ENCODE measurements around the gene SLC35B1. TPM values are rescaled to one million over a fixed set of nuclear protein-coding genes. Genes with fewer than 3 reads are reported as not detected.

The SLC35B1 gene
- total and polyA plus RNA-seq, 10 of the 15 experiments (the other 5 are each of a cell fraction or from before 2014, with no cell fraction given) = 40.0 to 113 (median 51.6) TPM

DNA sequence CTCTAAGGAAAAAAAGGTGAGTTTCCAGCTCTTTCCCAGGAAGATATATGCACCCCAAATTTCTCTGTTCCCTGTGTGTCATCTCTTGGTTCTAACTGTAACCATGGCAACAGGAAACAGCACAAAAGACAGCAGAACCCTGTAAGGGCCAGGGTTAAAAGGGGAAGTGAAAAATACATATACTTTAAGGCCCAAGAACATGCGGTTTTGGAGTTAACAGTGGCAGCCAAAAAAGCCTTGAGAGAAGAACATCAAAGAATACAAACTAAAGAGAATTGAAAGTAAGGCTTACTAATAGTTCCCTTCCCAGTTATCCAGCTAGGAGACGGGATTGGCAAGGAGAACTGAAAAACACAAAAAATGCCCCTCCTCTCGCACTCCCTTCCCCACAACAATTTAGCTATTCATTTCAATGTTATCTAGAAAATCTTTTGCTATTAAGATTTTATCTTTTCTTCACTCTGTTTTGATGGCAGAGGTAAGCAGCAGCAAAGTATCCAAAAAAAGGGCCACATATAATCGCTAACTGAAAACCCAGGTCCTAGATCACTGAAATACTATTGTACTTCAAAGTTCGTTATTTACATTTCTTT is 31.4 kb downstream of the SLC35B1 start (continued):
- TF ChIP-seq, protein P1, sequence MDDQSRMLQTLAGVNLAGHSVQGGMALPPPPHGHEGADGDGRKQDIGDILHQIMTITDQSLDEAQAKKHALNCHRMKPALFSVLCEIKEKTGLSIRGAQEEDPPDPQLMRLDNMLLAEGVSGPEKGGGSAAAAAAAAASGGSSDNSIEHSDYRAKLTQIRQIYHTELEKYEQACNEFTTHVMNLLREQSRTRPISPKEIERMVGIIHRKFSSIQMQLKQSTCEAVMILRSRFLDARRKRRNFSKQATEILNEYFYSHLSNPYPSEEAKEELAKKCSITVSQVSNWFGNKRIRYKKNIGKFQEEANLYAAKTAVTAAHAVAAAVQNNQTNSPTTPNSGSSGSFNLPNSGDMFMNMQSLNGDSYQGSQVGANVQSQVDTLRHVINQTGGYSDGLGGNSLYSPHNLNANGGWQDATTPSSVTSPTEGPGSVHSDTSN (IDR thresholded peaks at IDR 0.05; ENCODE audit: insufficient replicate concordance, low read depth, low read length) = no peak
- TF ChIP-seq, protein P2, sequence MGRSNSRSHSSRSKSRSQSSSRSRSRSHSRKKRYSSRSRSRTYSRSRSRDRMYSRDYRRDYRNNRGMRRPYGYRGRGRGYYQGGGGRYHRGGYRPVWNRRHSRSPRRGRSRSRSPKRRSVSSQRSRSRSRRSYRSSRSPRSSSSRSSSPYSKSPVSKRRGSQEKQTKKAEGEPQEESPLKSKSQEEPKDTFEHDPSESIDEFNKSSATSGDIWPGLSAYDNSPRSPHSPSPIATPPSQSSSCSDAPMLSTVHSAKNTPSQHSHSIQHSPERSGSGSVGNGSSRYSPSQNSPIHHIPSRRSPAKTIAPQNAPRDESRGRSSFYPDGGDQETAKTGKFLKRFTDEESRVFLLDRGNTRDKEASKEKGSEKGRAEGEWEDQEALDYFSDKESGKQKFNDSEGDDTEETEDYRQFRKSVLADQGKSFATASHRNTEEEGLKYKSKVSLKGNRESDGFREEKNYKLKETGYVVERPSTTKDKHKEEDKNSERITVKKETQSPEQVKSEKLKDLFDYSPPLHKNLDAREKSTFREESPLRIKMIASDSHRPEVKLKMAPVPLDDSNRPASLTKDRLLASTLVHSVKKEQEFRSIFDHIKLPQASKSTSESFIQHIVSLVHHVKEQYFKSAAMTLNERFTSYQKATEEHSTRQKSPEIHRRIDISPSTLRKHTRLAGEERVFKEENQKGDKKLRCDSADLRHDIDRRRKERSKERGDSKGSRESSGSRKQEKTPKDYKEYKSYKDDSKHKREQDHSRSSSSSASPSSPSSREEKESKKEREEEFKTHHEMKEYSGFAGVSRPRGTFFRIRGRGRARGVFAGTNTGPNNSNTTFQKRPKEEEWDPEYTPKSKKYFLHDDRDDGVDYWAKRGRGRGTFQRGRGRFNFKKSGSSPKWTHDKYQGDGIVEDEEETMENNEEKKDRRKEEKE (IDR thresholded peaks at IDR 0.05) = no peak
- TF ChIP-seq SREBF1 (IDR thresholded peaks at IDR 0.05; ENCODE audit: low read length) (no peak), SP1 (IDR thresholded peaks at IDR 0.05; ENCODE audit: low read depth, low read length) (no peak), RELA (IDR thresholded peaks at IDR 0.05; ENCODE audit: borderline replicate concordance, partially characterized antibody) (no peak), RUNX3 (IDR thresholded peaks at IDR 0.05; ENCODE audit: low read length) (peak; percentile 99), WRNIP1 (IDR thresholded peaks at IDR 0.05; ENCODE audit: borderline replicate concordance, low read depth, low read length) (no peak)

DNA sequence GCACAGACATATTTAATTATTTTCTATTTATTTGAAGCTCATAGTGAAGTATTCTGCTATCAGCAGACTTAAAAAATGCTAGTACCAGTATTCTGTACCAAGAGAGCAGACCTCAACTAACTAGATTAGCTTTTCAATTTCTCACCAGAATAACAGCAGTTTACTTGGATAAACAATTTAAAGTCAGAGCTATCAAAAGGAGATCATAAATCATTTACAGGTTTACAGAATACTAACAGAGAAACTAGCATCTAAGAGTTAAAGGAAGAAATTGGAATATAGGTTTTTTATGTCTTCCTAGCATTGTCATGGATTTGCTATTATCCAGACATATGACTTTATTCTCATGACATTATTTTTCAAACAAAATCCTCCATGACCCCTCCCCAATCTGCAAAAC is 33.3 kb downstream of the SLC35B1 start:
- H3K27ac ChIP-seq (ENCODE audit: control insufficient read depth, insufficient read depth) = no peak overlapping the region
- SMC1A ChIA-PET (ENCODE audit: uncharacterized antibody, unreplicated experiment) = interaction anchor here (0.6 to 1.7 kb wide), 10 partner anchors 9 to 103 kb away, joined by 3 to 13 read pairs (median 5); no protein-coding TSS in a partner anchor
- RAD21 ChIA-PET (ENCODE audit: unreplicated experiment) = interaction anchor here (1.0 to 1.6 kb wide), 3 partner anchors 28 to 179 kb away, joined by 3 to 6 read pairs (median 3); partner anchors contain the start of gene NGFR
- TF ChIP-seq SREBF1 (IDR thresholded peaks at IDR 0.05; ENCODE audit: low read length) (no peak), ZNF217 (IDR thresholded peaks at IDR 0.05) (no peak), RFX5 (IDR thresholded peaks at IDR 0.05; ENCODE audit: low read depth, low read length) (no peak), RB1 (IDR thresholded peaks at IDR 0.05; ENCODE audit: borderline replicate concordance) (no peak), SMAD5 (IDR thresholded peaks at IDR 0.05; ENCODE audit: low read depth) (no peak), DPF2 (IDR thresholded peaks at IDR 0.05) (no peak), MEF2B (IDR thresholded peaks at IDR 0.05; ENCODE audit: partially characterized antibody, poor library complexity, severe bottlenecking) (no peak), JUNB (IDR thresholded peaks at IDR 0.05) (no peak)
- TF ChIP-seq, protein P3, sequence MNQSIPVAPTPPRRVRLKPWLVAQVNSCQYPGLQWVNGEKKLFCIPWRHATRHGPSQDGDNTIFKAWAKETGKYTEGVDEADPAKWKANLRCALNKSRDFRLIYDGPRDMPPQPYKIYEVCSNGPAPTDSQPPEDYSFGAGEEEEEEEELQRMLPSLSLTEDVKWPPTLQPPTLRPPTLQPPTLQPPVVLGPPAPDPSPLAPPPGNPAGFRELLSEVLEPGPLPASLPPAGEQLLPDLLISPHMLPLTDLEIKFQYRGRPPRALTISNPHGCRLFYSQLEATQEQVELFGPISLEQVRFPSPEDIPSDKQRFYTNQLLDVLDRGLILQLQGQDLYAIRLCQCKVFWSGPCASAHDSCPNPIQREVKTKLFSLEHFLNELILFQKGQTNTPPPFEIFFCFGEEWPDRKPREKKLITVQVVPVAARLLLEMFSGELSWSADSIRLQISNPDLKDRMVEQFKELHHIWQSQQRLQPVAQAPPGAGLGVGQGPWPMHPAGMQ (IDR thresholded peaks at IDR 0.05; ENCODE audit: borderline replicate concordance) = no peak

More for the DNA sequence above, 33.3 kb downstream of the SLC35B1 start:
- in situ Hi-C loops (cut with MboI) = no loop called here
- H3K4me2 ChIP-seq (ENCODE audit: control insufficient read depth, insufficient read depth) = no peak overlapping the region; the same call in 1 of the 2 replicates
- no peak overlapping the region for H3K9ac ChIP-seq (ENCODE audit: control insufficient read depth, insufficient read depth, low read length)
- H3K9me3 ChIP-seq (replicated peaks; ENCODE audit: control insufficient read depth, insufficient read depth, low read length) = no peaks in the 10 kb centered on the region
- ATAC-seq = no peak
- no peak overlapping the region for H2AFZ ChIP-seq (ENCODE audit: control insufficient read depth, low read depth, low read length)
- no peak overlapping the region for H3K4me3 ChIP-seq
- H3K4me1 ChIP-seq (ENCODE audit: control insufficient read depth, insufficient read depth, low read length) = peaks cover 4% of the 10 kb centered on the region
- no peak for DNase-seq (ENCODE audit: low read depth, low spot score)
- CTCF ChIA-PET = interaction anchor here (0.8 to 2.6 kb wide), 7 partner anchors 11 to 118 kb away, joined by 3 to 7 read pairs (median 4); no protein-coding TSS in a partner anchor
- H3K36me3 ChIP-seq (ENCODE audit: control insufficient read depth in 2 of 2, insufficient read depth in 2 of 2, low read length in 1 of 2) = no peaks in the 10 kb centered on the region; a peak in 1 of 4 replicates
- BruUV-seq (replicated peaks) = no TSS peak
- intact Hi-C loops (cut with micrococcal nuclease; ENCODE audit: unreplicated experiment) = no loop called here
- H3K27me3 ChIP-seq (replicated peaks in 1 of 2; ENCODE audit: control insufficient read depth in 2 of 2, insufficient read depth in 2 of 2, low read length in 1 of 2) = no peaks in the 10 kb centered on the region
- peaks cover 66% of the 10 kb centered on the region for H3K79me2 ChIP-seq (ENCODE audit: control insufficient read depth, insufficient read depth, low read length)
- peaks cover 3% of the 10 kb centered on the region; the same call in 1 of the 2 replicates for H4K20me1 ChIP-seq (ENCODE audit: control insufficient read depth, insufficient read depth)
- POLR2A ChIA-PET = interaction anchor here (0.9 to 1.0 kb wide), 2 partner anchors 28 to 66 kb away, joined by 3 to 4 read pairs; no protein-coding TSS in a partner anchor
- no peak for FAIRE-seq
